ENCODE data around the gene COG1.

DNA sequence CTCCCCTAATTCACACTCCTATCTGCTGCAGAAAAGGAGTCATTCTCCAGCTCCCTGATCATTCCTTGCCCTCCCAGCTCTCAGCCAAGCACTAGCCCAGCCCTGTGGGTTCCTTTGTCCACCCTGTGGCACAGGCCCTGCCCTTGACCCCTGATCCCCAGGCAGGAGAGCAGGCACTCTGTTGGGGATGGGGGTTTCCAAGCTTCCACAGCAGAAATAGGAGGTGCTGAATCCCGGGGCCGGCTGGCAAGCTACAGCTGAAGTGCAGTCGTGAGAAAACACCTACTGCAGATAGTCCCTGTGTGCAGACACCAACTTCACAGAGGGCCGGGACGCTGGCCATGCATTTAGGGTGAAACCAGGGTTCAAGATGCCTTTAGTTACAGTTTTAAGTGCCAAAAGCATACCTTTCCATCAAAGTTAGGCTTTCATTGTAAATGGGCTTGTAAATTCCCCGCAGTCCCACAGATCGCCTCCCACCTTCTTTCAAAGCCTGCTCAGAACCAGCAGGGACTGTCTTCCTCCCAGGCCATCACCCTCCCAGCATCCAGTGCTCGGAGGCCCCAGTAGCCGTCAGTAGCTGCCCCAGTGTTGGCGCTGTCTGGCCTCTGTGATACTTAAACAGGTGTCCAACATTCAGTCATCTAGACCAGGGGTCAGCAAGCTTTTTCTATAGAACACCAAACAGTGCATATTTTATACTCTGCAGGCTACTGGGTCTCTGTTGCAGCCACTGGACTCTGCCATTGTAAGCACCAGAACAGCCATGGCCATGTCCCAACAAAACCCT, 58.2 kb downstream of the COG1 start:
- TF ChIP-seq, protein P1, sequence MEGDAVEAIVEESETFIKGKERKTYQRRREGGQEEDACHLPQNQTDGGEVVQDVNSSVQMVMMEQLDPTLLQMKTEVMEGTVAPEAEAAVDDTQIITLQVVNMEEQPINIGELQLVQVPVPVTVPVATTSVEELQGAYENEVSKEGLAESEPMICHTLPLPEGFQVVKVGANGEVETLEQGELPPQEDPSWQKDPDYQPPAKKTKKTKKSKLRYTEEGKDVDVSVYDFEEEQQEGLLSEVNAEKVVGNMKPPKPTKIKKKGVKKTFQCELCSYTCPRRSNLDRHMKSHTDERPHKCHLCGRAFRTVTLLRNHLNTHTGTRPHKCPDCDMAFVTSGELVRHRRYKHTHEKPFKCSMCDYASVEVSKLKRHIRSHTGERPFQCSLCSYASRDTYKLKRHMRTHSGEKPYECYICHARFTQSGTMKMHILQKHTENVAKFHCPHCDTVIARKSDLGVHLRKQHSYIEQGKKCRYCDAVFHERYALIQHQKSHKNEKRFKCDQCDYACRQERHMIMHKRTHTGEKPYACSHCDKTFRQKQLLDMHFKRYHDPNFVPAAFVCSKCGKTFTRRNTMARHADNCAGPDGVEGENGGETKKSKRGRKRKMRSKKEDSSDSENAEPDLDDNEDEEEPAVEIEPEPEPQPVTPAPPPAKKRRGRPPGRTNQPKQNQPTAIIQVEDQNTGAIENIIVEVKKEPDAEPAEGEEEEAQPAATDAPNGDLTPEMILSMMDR (IDR thresholded peaks at IDR 0.05) = no peak
- TF ChIP-seq EZH2 (IDR thresholded peaks at IDR 0.05) = no peak
- TF ChIP-seq EZH2phosphoT487 (IDR thresholded peaks at IDR 0.05) = no peak
